Calu3 (cell line): Measurements from ENCODE around the gene WIPF1. TPM values are rescaled to one million over a fixed set of nuclear protein-coding genes. Genes with fewer than 3 reads are reported as not detected.

ENCODE experiments used
- BruUV-seq: library from RNA; stranded (reverse); fragments of 400-500 nt; replicated peaks from 2 replicates; lab custom pipeline; 2021; lab: Mats Ljungman, UMichigan
- CTCF ChIA-PET: fragments of 300-600 bp; sonication (Branson Sonifier 250); formaldehyde crosslinking; loops from one replicate; lab custom pipeline; 2022; ENCODE audit warnings: antibody characterized with exemption; lab: Charles Lee
- DNase-seq: peaks from one replicate; pipeline ENCODE4 v3.0.0; 2022
- H3K27ac Mint-ChIP-seq: one replicate; pipeline ENCODE4 v1.8.0; 2022; ENCODE audit warnings: mixed read lengths; ENCODE audit not compliant: unreplicated experiment
- H3K27me3 Mint-ChIP-seq: one replicate; pipeline ENCODE4 v1.8.0; 2022; ENCODE audit warnings: mixed read lengths; ENCODE audit not compliant: unreplicated experiment
- H3K36me3 Mint-ChIP-seq: one replicate; pipeline ENCODE4 v1.8.0; 2022; ENCODE audit warnings: mild to moderate bottlenecking, moderate library complexity, mixed read lengths; ENCODE audit not compliant: insufficient read depth, unreplicated experiment
- H3K4me1 Mint-ChIP-seq: one replicate; pipeline ENCODE4 v1.8.0; 2022; ENCODE audit warnings: mild to moderate bottlenecking, low read depth, mixed read lengths; ENCODE audit not compliant: unreplicated experiment
- H3K4me3 Mint-ChIP-seq: one replicate; pipeline ENCODE4 v1.8.0; 2022; ENCODE audit warnings: mild to moderate bottlenecking, low read depth, moderate library complexity, mixed read lengths; ENCODE audit not compliant: unreplicated experiment
- H3K9me3 Mint-ChIP-seq: one replicate; pipeline ENCODE4 v1.8.0; 2022; ENCODE audit warnings: low read depth, mixed read lengths; ENCODE audit not compliant: unreplicated experiment
- intact Hi-C: fragments of 100-400 bp; cut with micrococcal nuclease; formaldehyde crosslinking; loops from one replicate; pipeline ENCODE4 v1.10.0; 2022; ENCODE audit not compliant: unreplicated experiment
- total RNA-seq: library from RNA; stranded (reverse); gene quantifications from 2 replicates; pipeline ENCODE4 v1.2.3, GENCODE V29; 2022
- TF ChIP-seq, protein P1 (sequence below): fragments of 200-600 bp; IDR thresholded peaks from one replicate; pipeline ENCODE4 v1.8.0; 2022; ENCODE audit warnings: antibody characterized with exemption; ENCODE audit not compliant: unreplicated experiment

WIPF1 gene
- total RNA-seq, 1 experiment from 2014 or later, result 0.87 TPM

DNA sequence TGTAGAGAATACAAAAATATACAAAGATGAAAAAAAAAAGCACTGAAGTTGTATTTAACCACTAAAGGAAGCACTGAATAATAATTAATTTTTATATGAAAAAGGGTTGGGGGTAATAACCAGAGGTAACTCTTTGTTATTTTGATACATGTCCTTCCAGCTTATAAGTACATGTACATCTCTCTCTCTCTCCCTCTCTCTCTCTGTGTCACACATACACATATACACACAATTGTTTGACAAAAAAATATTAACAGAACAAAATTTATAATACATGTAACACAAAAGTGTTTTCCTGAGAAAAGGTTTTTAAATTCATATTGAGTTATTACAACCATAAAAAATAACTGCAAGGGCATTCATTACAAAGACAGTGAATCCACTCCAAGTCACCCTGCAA is 4.6 kb downstream of the WIPF1 start:
- peaks cover 7% of the 10 kb centered on the region for H3K4me1 Mint-ChIP-seq

DNA sequence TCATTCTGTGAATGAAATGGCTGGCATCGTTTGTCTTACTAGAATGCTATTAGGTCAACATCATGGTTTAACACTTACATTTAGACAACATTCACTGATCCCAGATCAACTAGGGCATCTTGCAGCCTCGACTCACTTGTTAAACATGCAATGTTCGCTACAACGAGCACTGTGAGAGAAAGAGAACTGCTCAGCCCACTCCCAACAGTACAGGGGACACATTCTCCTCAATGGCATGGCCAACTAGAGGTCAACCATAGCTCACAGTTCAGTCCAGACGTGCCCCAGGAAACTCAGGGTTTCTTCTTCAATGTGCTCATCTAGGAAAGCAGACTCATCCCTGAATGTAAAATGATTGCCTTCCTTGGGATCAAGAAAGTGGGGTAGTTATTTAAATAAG is 5.9 kb downstream of the WIPF1 start:
- Mint-ChIP-seq H3K36me3 (no peaks in the 10 kb centered on the region), H3K27me3 (peaks cover 11% of the 10 kb centered on the region), H3K9me3 (no peaks in the 10 kb centered on the region), H3K27ac (no peak overlapping the region), H3K4me3 (no peak overlapping the region), H3K4me1 (peaks cover 7% of the 10 kb centered on the region)
- no peak for DNase-seq
- BruUV-seq, result no TSS peak
- TF ChIP-seq, protein P1, sequence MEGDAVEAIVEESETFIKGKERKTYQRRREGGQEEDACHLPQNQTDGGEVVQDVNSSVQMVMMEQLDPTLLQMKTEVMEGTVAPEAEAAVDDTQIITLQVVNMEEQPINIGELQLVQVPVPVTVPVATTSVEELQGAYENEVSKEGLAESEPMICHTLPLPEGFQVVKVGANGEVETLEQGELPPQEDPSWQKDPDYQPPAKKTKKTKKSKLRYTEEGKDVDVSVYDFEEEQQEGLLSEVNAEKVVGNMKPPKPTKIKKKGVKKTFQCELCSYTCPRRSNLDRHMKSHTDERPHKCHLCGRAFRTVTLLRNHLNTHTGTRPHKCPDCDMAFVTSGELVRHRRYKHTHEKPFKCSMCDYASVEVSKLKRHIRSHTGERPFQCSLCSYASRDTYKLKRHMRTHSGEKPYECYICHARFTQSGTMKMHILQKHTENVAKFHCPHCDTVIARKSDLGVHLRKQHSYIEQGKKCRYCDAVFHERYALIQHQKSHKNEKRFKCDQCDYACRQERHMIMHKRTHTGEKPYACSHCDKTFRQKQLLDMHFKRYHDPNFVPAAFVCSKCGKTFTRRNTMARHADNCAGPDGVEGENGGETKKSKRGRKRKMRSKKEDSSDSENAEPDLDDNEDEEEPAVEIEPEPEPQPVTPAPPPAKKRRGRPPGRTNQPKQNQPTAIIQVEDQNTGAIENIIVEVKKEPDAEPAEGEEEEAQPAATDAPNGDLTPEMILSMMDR, result no peak
- CTCF ChIA-PET, result interaction anchor here (0.6 kb wide), 1 partner anchor 101 kb away, joined by 3 read pairs; no protein-coding TSS in a partner anchor
- intact Hi-C loops, result no loop called here

More for the DNA sequence above, 4.6 kb downstream of the WIPF1 start:
- Mint-ChIP-seq H3K9me3 (no peaks in the 10 kb centered on the region), H3K36me3 (no peaks in the 10 kb centered on the region), H3K27me3 (peaks cover 11% of the 10 kb centered on the region), H3K4me3 (no peak overlapping the region), H3K27ac (no peak overlapping the region)
- no peak for DNase-seq
- no TSS peak for BruUV-seq
- CTCF ChIA-PET, result interaction anchor here (1.1 kb wide), 1 partner anchor 130 kb away, joined by 3 read pairs; no protein-coding TSS in a partner anchor
- TF ChIP-seq, protein P1, result no peak
- intact Hi-C loops, result no loop called here

DNA sequence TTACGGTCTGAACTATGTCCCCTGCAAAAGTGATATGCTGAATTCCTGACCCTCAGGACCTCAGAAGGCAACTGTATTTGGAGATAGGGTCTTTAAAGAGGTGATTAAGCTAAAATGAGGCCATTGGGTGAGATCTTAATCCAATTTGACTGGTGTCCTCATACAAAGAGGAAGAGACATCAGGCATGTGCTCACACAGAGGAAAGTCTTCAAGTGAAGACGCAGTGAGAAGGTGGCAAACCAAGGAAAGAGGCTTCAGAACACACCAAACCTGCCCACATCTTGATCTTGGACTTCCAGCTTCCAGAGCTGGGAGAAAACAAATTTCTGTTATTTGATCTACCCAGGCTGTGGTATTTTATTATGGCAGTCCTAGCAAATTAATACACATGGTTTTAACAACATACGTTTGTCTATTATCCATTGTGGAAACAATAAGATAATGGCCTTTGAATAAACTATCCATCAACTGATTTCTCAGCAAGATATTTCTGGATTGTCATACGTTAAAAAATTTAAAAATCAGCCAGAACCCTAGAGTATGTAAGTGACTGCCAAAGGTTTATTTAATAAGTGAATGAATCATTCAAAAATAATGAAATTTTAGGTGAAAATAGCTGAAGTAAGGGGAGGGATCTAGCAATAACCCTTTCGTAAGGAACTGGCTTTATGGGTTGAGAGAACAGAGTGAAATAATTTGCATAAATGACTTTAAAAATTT is 6.5 kb downstream of the WIPF1 start:
- peaks cover 7% of the 10 kb centered on the region for H3K4me1 Mint-ChIP-seq
- H3K36me3 Mint-ChIP-seq, result no peaks in the 10 kb centered on the region
- TF ChIP-seq, protein P1, result no peak
- BruUV-seq, result no TSS peak
- peaks cover 11% of the 10 kb centered on the region for H3K27me3 Mint-ChIP-seq
- H3K9me3 Mint-ChIP-seq, result no peaks in the 10 kb centered on the region
- H3K4me3 Mint-ChIP-seq, result no peak overlapping the region
- CTCF ChIA-PET, result interaction anchor here (0.6 kb wide), 2 partner anchors 17 to 102 kb away, joined by 3 read pairs; no protein-coding TSS in a partner anchor
- intact Hi-C loops, result no loop called here
- H3K27ac Mint-ChIP-seq, result no peak overlapping the region
- no peak for DNase-seq

DNA sequence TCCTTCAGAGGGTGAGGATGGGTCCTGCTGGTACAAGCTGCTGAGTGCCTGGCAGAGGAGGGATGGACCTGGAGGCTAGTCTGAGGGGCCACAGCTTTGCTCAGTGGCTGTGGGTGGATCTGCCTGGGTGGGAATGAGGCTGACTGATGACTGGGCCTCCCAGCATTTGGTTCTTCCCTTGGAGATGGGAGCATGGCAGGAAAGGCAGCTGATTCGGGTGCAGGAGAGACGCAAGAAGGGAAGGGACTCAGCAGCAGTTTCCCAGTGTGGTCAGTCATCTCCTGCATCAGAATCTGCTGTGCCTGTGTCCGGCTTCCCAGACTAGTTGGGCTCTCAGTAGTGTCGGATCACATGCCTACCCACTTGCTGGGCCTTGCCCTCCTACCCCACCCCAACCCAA is 7.3 kb downstream of the WIPF1 start:
- no TSS peak for BruUV-seq
- Mint-ChIP-seq H3K27me3 (peaks cover 11% of the 10 kb centered on the region), H3K27ac (no peak overlapping the region), H3K9me3 (no peaks in the 10 kb centered on the region), H3K4me1 (peaks cover 7% of the 10 kb centered on the region), H3K36me3 (no peaks in the 10 kb centered on the region), H3K4me3 (no peak overlapping the region)
- intact Hi-C loops, result no loop called here
- CTCF ChIA-PET, result no interaction called here
- TF ChIP-seq, protein P1, result no peak
- no peak for DNase-seq
